ENCODE results near the gene BPIFA3.

DNA sequence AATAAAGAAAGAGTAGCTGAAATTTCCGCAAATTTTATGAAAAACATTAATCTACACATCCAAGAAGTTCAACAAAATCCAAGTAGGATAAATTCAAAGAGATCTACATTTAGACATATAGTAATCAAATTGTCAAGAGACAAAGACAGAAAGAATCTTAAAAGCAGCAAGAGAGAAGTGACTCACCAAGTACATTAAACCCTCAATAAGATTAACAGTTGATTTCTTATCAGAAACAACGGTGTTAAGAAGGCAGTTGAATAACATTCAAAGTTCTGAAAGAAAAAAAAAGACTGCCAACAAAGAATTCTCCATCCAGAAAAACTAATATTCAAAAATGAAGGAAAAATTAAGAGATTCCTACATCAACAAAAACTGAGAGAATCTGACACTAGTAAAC lies 37.9 kb downstream of the BPIFA3 start:
- TF ChIP-seq, protein P1, sequence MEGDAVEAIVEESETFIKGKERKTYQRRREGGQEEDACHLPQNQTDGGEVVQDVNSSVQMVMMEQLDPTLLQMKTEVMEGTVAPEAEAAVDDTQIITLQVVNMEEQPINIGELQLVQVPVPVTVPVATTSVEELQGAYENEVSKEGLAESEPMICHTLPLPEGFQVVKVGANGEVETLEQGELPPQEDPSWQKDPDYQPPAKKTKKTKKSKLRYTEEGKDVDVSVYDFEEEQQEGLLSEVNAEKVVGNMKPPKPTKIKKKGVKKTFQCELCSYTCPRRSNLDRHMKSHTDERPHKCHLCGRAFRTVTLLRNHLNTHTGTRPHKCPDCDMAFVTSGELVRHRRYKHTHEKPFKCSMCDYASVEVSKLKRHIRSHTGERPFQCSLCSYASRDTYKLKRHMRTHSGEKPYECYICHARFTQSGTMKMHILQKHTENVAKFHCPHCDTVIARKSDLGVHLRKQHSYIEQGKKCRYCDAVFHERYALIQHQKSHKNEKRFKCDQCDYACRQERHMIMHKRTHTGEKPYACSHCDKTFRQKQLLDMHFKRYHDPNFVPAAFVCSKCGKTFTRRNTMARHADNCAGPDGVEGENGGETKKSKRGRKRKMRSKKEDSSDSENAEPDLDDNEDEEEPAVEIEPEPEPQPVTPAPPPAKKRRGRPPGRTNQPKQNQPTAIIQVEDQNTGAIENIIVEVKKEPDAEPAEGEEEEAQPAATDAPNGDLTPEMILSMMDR (IDR thresholded peaks at IDR 0.05) = no peak
- no peak for TF ChIP-seq POLR2A (IDR thresholded peaks at IDR 0.05)
